ENCODE results near the gene PCSK6. TPM values are rescaled to one million over a fixed set of nuclear protein-coding genes. Genes with fewer than 3 reads are reported as not detected.

PCSK6 gene
- total RNA-seq, 1 donor from 2014 or later: 1.3 TPM

- no peak for FAIRE-seq
- Histone ChIP-seq H4K20me1 (ENCODE audit: insufficient read depth, low read length) (no peaks in the 10 kb centered on the region), H3K27ac (ENCODE audit: low read depth, low read length) (no peak overlapping the region), H3K9me3 (ENCODE audit: insufficient read depth, low read depth, low read length) (no peaks in the 10 kb centered on the region), H3K4me1 (ENCODE audit: insufficient read depth, low read length) (no peaks in the 10 kb centered on the region), H3K79me2 (ENCODE audit: insufficient read depth, low read length) (no peaks in the 10 kb centered on the region), H2AFZ (ENCODE audit: low read depth, low read length) (no peak overlapping the region), H3K36me3 (ENCODE audit: insufficient read depth, low read length) (no peaks in the 10 kb centered on the region), H3K4me2 (ENCODE audit: low read length) (no peak overlapping the region), H3K27me3 (ENCODE audit: insufficient read depth, low read length) (no peaks in the 10 kb centered on the region), H3K4me3 (ENCODE audit: insufficient read depth, low read depth, low read length) (no peak overlapping the region), H3K9ac (ENCODE audit: low read length) (no peak overlapping the region)
- Mint-ChIP-seq H3K9me3 (ENCODE audit: unreplicated experiment) (no peaks in the 10 kb centered on the region), H3K4me3 (ENCODE audit: unreplicated experiment) (no peak overlapping the region), H3K36me3 (ENCODE audit: low read depth, unreplicated experiment) (no peaks in the 10 kb centered on the region), H3K27ac (ENCODE audit: unreplicated experiment) (no peak overlapping the region), H3K27me3 (ENCODE audit: low read depth, unreplicated experiment) (peaks cover 18% of the 10 kb centered on the region), H3K4me1 (ENCODE audit: low read depth, unreplicated experiment) (no peaks in the 10 kb centered on the region)
- DNase-seq (ENCODE audit: low read depth): no peak
- TF ChIP-seq EZH2 (IDR thresholded peaks at IDR 0.05; ENCODE audit: insufficient read depth, low read length) (no peak), CTCF (IDR thresholded peaks at IDR 0.05; ENCODE audit: insufficient read depth, low read depth, low read length) (no peak)
Observed at GRCh38 chr15:101306341-101307047, 183.0 kb downstream of the PCSK6 start.

GRCh38 chr15:101305820-101306255, 183.7 kb downstream of the PCSK6 start:
- no peaks in the 10 kb centered on the region for H3K9me3 Mint-ChIP-seq (ENCODE audit: unreplicated experiment)
- FAIRE-seq: no peak
- no peak overlapping the region for H3K4me2 ChIP-seq (ENCODE audit: low read length)
- H3K27me3 ChIP-seq (ENCODE audit: insufficient read depth, low read length): no peaks in the 10 kb centered on the region
- no peaks in the 10 kb centered on the region for H3K9me3 ChIP-seq (ENCODE audit: insufficient read depth, low read depth, low read length)
- no peak overlapping the region for H3K9ac ChIP-seq (ENCODE audit: low read length)
- no peak overlapping the region for H2AFZ ChIP-seq (ENCODE audit: low read depth, low read length)
- no peak overlapping the region for H3K4me3 Mint-ChIP-seq (ENCODE audit: unreplicated experiment)
- H3K4me1 ChIP-seq (ENCODE audit: insufficient read depth, low read length): no peaks in the 10 kb centered on the region
- H3K36me3 Mint-ChIP-seq (ENCODE audit: low read depth, unreplicated experiment): no peaks in the 10 kb centered on the region
- no peak for DNase-seq (ENCODE audit: low read depth)
- H3K4me3 ChIP-seq (ENCODE audit: insufficient read depth, low read depth, low read length): no peak overlapping the region
- H3K27me3 Mint-ChIP-seq (ENCODE audit: low read depth, unreplicated experiment): peaks cover 18% of the 10 kb centered on the region
- H3K27ac Mint-ChIP-seq (ENCODE audit: unreplicated experiment): no peak overlapping the region
- no peaks in the 10 kb centered on the region for H4K20me1 ChIP-seq (ENCODE audit: insufficient read depth, low read length)
- H3K36me3 ChIP-seq (ENCODE audit: insufficient read depth, low read length): no peaks in the 10 kb centered on the region
- H3K79me2 ChIP-seq (ENCODE audit: insufficient read depth, low read length): no peaks in the 10 kb centered on the region
- H3K27ac ChIP-seq (ENCODE audit: low read depth, low read length): no peak overlapping the region
- H3K4me1 Mint-ChIP-seq (ENCODE audit: low read depth, unreplicated experiment): no peaks in the 10 kb centered on the region
- TF ChIP-seq EZH2 (IDR thresholded peaks at IDR 0.05; ENCODE audit: insufficient read depth, low read length) (no peak), CTCF (IDR thresholded peaks at IDR 0.05; ENCODE audit: insufficient read depth, low read depth, low read length) (no peak)

GRCh38 chr15:101303408-101303807, 186.1 kb downstream of the PCSK6 start:
- Histone ChIP-seq H3K27ac (ENCODE audit: low read depth, low read length) (no peak overlapping the region), H3K36me3 (ENCODE audit: insufficient read depth, low read length) (no peaks in the 10 kb centered on the region), H3K9ac (ENCODE audit: low read length) (no peak overlapping the region), H3K4me2 (ENCODE audit: low read length) (no peak overlapping the region), H3K4me1 (ENCODE audit: insufficient read depth, low read length) (no peaks in the 10 kb centered on the region), H3K79me2 (ENCODE audit: insufficient read depth, low read length) (no peaks in the 10 kb centered on the region), H2AFZ (ENCODE audit: low read depth, low read length) (no peak overlapping the region), H3K4me3 (ENCODE audit: insufficient read depth, low read depth, low read length) (no peak overlapping the region), H3K27me3 (ENCODE audit: insufficient read depth, low read length) (no peaks in the 10 kb centered on the region), H4K20me1 (ENCODE audit: insufficient read depth, low read length) (no peaks in the 10 kb centered on the region), H3K9me3 (ENCODE audit: insufficient read depth, low read depth, low read length) (no peaks in the 10 kb centered on the region)
- H3K4me1 Mint-ChIP-seq (ENCODE audit: low read depth, unreplicated experiment): no peaks in the 10 kb centered on the region
- no peaks in the 10 kb centered on the region for H3K36me3 Mint-ChIP-seq (ENCODE audit: low read depth, unreplicated experiment)
- H3K27ac Mint-ChIP-seq (ENCODE audit: unreplicated experiment): no peak overlapping the region
- no peak overlapping the region for H3K4me3 Mint-ChIP-seq (ENCODE audit: unreplicated experiment)
- peaks cover 18% of the 10 kb centered on the region for H3K27me3 Mint-ChIP-seq (ENCODE audit: low read depth, unreplicated experiment)
- no peak for TF ChIP-seq CTCF (IDR thresholded peaks at IDR 0.05; ENCODE audit: insufficient read depth, low read depth, low read length)
- no peak for TF ChIP-seq EZH2 (IDR thresholded peaks at IDR 0.05; ENCODE audit: insufficient read depth, low read length)
- DNase-seq (ENCODE audit: low read depth): no peak
- H3K9me3 Mint-ChIP-seq (ENCODE audit: unreplicated experiment): no peaks in the 10 kb centered on the region
- FAIRE-seq: no peak
